Astrocyte (in vitro differentiated cells and primary cell): ENCODE measurements around the gene NUP214. TPM values are rescaled to one million over a fixed set of nuclear protein-coding genes. Genes with fewer than 3 reads are reported as not detected.

Source experiments
- DNase-seq: peaks from one replicate; pipeline ENCODE4 v3.0.0-alpha.2; 2010; ENCODE audit warnings: low read depth
- FAIRE-seq: peaks from 2 replicates; lab custom pipeline; 2011; peaks lifted over from hg19 to GRCh38; lab: Jason Lieb, UNC
- H2AFZ ChIP-seq: 2 replicates; pipeline ENCODE4 v1.6.0; 2012; ENCODE audit warnings: low read depth, low read length, inconsistent platforms
- H3K27ac ChIP-seq: 2 replicates; pipeline ENCODE4 v1.5.1; 2011; ENCODE audit warnings: low read depth, low read length, inconsistent platforms
- H3K27me3 ChIP-seq: 2 replicates; pipeline ENCODE4 v1.6.0; 2011; ENCODE audit warnings: low read length, inconsistent platforms; ENCODE audit not compliant: insufficient read depth
- H3K36me3 ChIP-seq: 2 replicates; pipeline ENCODE4 v1.5.1; 2011; ENCODE audit warnings: low read length, inconsistent platforms; ENCODE audit not compliant: insufficient read depth
- H3K4me1 ChIP-seq: 2 replicates; pipeline ENCODE4 v1.5.1; 2011; ENCODE audit warnings: low read length, inconsistent platforms; ENCODE audit not compliant: insufficient read depth
- H3K4me2 ChIP-seq: 2 replicates; pipeline ENCODE4 v1.6.0; 2012; ENCODE audit warnings: low read length, inconsistent platforms
- H3K4me3 ChIP-seq: 2 replicates; pipeline ENCODE4 v1.5.1; 2011; ENCODE audit warnings: low read depth, mild to moderate bottlenecking, low read length, inconsistent platforms; ENCODE audit not compliant: insufficient read depth
- H3K79me2 ChIP-seq: 2 replicates; pipeline ENCODE4 v1.6.0; 2012; ENCODE audit warnings: mild to moderate bottlenecking, low read length, inconsistent platforms; ENCODE audit not compliant: insufficient read depth
- H3K9ac ChIP-seq: 2 replicates; pipeline ENCODE4 v1.6.0; 2012; ENCODE audit warnings: mild to moderate bottlenecking, low read length, inconsistent platforms
- H3K9me3 ChIP-seq: 2 replicates; pipeline ENCODE4 v1.5.1; 2012; ENCODE audit warnings: low read depth, mild to moderate bottlenecking, low read length, inconsistent platforms; ENCODE audit not compliant: insufficient read depth
- H4K20me1 ChIP-seq: 2 replicates; pipeline ENCODE4 v1.6.0; 2012; ENCODE audit warnings: low read length, inconsistent platforms; ENCODE audit not compliant: insufficient read depth
- H3K27ac Mint-ChIP-seq: one replicate; pipeline ENCODE4 v1.8.0; 2021; ENCODE audit warnings: mild to moderate bottlenecking, mixed read lengths; ENCODE audit not compliant: unreplicated experiment
- H3K27me3 Mint-ChIP-seq: one replicate; pipeline ENCODE4 v1.8.0; 2021; ENCODE audit warnings: low read depth, mixed read lengths; ENCODE audit not compliant: unreplicated experiment
- H3K36me3 Mint-ChIP-seq: one replicate; pipeline ENCODE4 v1.8.0; 2021; ENCODE audit warnings: low read depth, mixed read lengths; ENCODE audit not compliant: unreplicated experiment
- H3K4me1 Mint-ChIP-seq: one replicate; pipeline ENCODE4 v1.8.0; 2021; ENCODE audit warnings: low read depth, mixed read lengths; ENCODE audit not compliant: unreplicated experiment
- H3K4me3 Mint-ChIP-seq: one replicate; pipeline ENCODE4 v1.8.0; 2021; ENCODE audit warnings: mild to moderate bottlenecking, moderate library complexity, mixed read lengths; ENCODE audit not compliant: unreplicated experiment
- H3K9me3 Mint-ChIP-seq: one replicate; pipeline ENCODE4 v1.8.0; 2021; ENCODE audit warnings: mild to moderate bottlenecking, mixed read lengths; ENCODE audit not compliant: unreplicated experiment
- CTCF ChIP-seq: IDR thresholded peaks from 2 replicates; pipeline ENCODE4 v1.5.1; 2011; ENCODE audit warnings: low read depth, mild to moderate bottlenecking, inconsistent platforms, low read length, moderate library complexity; ENCODE audit not compliant: insufficient read depth
- EZH2 ChIP-seq: IDR thresholded peaks from 2 replicates; pipeline ENCODE4 v1.6.1; 2012; ENCODE audit warnings: mild to moderate bottlenecking, low read length, inconsistent platforms; ENCODE audit not compliant: insufficient read depth
- total RNA-seq: library from RNA; stranded (reverse); gene quantifications from 2 replicates; pipeline ENCODE4 v1.2.1, GENCODE V29; 2021

NUP214 gene
- total RNA-seq, 1 donor from 2014 or later, result 30.5 TPM

- H3K27ac Mint-ChIP-seq, result no peak overlapping the region
- no peak overlapping the region for H3K4me3 Mint-ChIP-seq
- no peak overlapping the region for H3K9ac ChIP-seq
- no peak for DNase-seq
- no peak overlapping the region for H3K4me3 ChIP-seq
- H3K27ac ChIP-seq, result no peak overlapping the region
- H3K4me2 ChIP-seq, result peak overlapping the region; percentile 77
- H3K27me3 ChIP-seq, result peaks cover 29% of the 10 kb centered on the region
- no peaks in the 10 kb centered on the region for H3K4me1 ChIP-seq
- H3K9me3 Mint-ChIP-seq, result no peaks in the 10 kb centered on the region
- no peaks in the 10 kb centered on the region for H3K79me2 ChIP-seq
- no peak overlapping the region for H2AFZ ChIP-seq
- H3K36me3 Mint-ChIP-seq, result peaks cover 4% of the 10 kb centered on the region
- TF ChIP-seq EZH2, result peak; percentile 72
- TF ChIP-seq CTCF, result no peak
- no peaks in the 10 kb centered on the region for H4K20me1 ChIP-seq
- no peaks in the 10 kb centered on the region for H3K36me3 ChIP-seq
- peaks cover 2% of the 10 kb centered on the region for H3K4me1 Mint-ChIP-seq
- H3K27me3 Mint-ChIP-seq, result peaks cover 55% of the 10 kb centered on the region
- no peaks in the 10 kb centered on the region for H3K9me3 ChIP-seq
- no peak for FAIRE-seq
These were observed 151.5 kb downstream of the NUP214 start for GRCh38 chr9:131276891-131277286.

- peaks cover 34% of the 10 kb centered on the region for H3K27me3 ChIP-seq
- H3K4me3 Mint-ChIP-seq, result no peak overlapping the region
- no peak overlapping the region for H2AFZ ChIP-seq
- H3K9ac ChIP-seq, result no peak overlapping the region
- H3K36me3 Mint-ChIP-seq, result peaks cover 4% of the 10 kb centered on the region
- no peaks in the 10 kb centered on the region for H3K9me3 Mint-ChIP-seq
- peak overlapping the region; percentile 77 for H3K4me2 ChIP-seq
- H3K79me2 ChIP-seq, result no peaks in the 10 kb centered on the region
- peaks cover 5% of the 10 kb centered on the region for H4K20me1 ChIP-seq
- H3K4me3 ChIP-seq, result peak overlapping the region; percentile 39
- H3K4me1 Mint-ChIP-seq, result peaks cover 2% of the 10 kb centered on the region
- no peaks in the 10 kb centered on the region for H3K9me3 ChIP-seq
- no peak overlapping the region for H3K27ac Mint-ChIP-seq
- DNase-seq (no peak), FAIRE-seq (no peak)
- TF ChIP-seq CTCF (no peak), EZH2 (peak; percentile 24)
- H3K4me1 ChIP-seq, result no peaks in the 10 kb centered on the region
- H3K27ac ChIP-seq, result no peak overlapping the region
- peaks cover 60% of the 10 kb centered on the region for H3K27me3 Mint-ChIP-seq
- no peaks in the 10 kb centered on the region for H3K36me3 ChIP-seq
These were observed 152.0 kb downstream of the NUP214 start for GRCh38 chr9:131277287-131277909.
